ENCODE measurements around the gene HSDL1.

The HSDL1 gene

GRCh38 chr16:84175350-84176081 is 30.5 kb upstream of the HSDL1 start:
- peak; percentile 59 for DNase-seq

- DNase-seq, result no peak
These were observed 29.4 kb upstream of the HSDL1 start for GRCh38 chr16:84174396-84174795.

- no peak for DNase-seq
These were observed 24.9 kb upstream of the HSDL1 start for GRCh38 chr16:84169765-84170310.

- peak; percentile 87 for DNase-seq
These were observed 22.1 kb upstream of the HSDL1 start for GRCh38 chr16:84166796-84167695.

- no peak for DNase-seq
These were observed 20.8 kb upstream of the HSDL1 start for GRCh38 chr16:84165746-84166145.

GRCh38 chr16:84161801-84162200 is 16.8 kb upstream of the HSDL1 start:
- no peak for DNase-seq

- DNase-seq, result no peak
These were observed 16.1 kb upstream of the HSDL1 start for GRCh38 chr16:84161037-84161436.

- DNase-seq, result no peak
These were observed 14.8 kb upstream of the HSDL1 start for GRCh38 chr16:84159800-84160199.

- no peak for DNase-seq
These were observed 14.0 kb upstream of the HSDL1 start for GRCh38 chr16:84159007-84159406.

- no peak for DNase-seq
These were observed 11.4 kb upstream of the HSDL1 start for GRCh38 chr16:84156342-84156784.

GRCh38 chr16:84155771-84156170 is 10.8 kb upstream of the HSDL1 start:
- DNase-seq, result no peak

GRCh38 chr16:84155226-84155625 is 10.2 kb upstream of the HSDL1 start:
- DNase-seq, result no peak

GRCh38 chr16:84153660-84154214 is 8.8 kb upstream of the HSDL1 start:
- DNase-seq, result no peak

- no peak for DNase-seq
These were observed 5.9 kb upstream of the HSDL1 start for GRCh38 chr16:84150926-84151325.

GRCh38 chr16:84144209-84144858 is 643 bp downstream of the HSDL1 start:
- DNase-seq, result peak; percentile 48

GRCh38 chr16:84143784-84144199 is 1.2 kb downstream of the HSDL1 start:
- DNase-seq, result no peak

GRCh38 chr16:84143081-84143480 is 1.9 kb downstream of the HSDL1 start:
- no peak for DNase-seq

- DNase-seq, result peak; percentile 18
These were observed 3.8 kb downstream of the HSDL1 start for GRCh38 chr16:84141143-84141670.

GRCh38 chr16:84139628-84140258 is 5.2 kb downstream of the HSDL1 start:
- DNase-seq, result no peak

- DNase-seq, result peak; percentile 56
These were observed 6.0 kb downstream of the HSDL1 start for GRCh38 chr16:84138824-84139627.

GRCh38 chr16:84138500-84138823 is 6.5 kb downstream of the HSDL1 start:
- no peak for DNase-seq

Measured in activated CD4-positive, alpha-beta T cell treated with anti-CD3 and anti-CD28 coated beads, Interleukin-10, Interleukin-2, amounts not matched to agents 100 ng/mL and 50 ng/mL, durations not matched to agents 16 hours and 8 hours (primary cell).